K562 (cell line): Measurements from ENCODE around the gene MYL10. TPM values are rescaled to one million over a fixed set of nuclear protein-coding genes. Genes with fewer than 3 reads are reported as not detected.

Experiments used
- ATAC-seq: fragments of 200-7000 bp; cut with Tn5 transposase; 3 replicates; pipeline ENCODE4 v1.9.1; 2020; ENCODE audit warnings: moderate library complexity
- BruUV-seq: library from RNA; stranded (reverse); fragments of 400-500 nt; replicated peaks from 2 replicates; lab custom pipeline; 2021; lab: Mats Ljungman, UMichigan
- CTCF ChIA-PET: fragments of 300-600 bp; formaldehyde crosslinking; extraction: SDS; loops from one replicate; lab custom pipeline; 2021; ENCODE audit warnings: low intra/inter-chr PET ratio; lab: Yijun Ruan, JAX
- POLR2A ChIA-PET: fragments of 300-600, 350-650 bp; sonication (Branson Sonifier 250); formaldehyde crosslinking; extraction: SDS; loops from one replicate; lab custom pipeline; 2021; ENCODE audit warnings: antibody characterized with exemption, inconsistent platforms; lab: Yijun Ruan, JAX
- DNase-seq, 4 experiments: peaks; one replicate each; pipeline versions ENCODE4 v3.0.0 to v3.0.0-alpha.2; 2011 to 2018; ENCODE audit warnings: low spot score in 3 of 4, mixed read lengths in 3 of 4; ENCODE audit errors: extremely low read depth in 1 of 4
- FAIRE-seq: peaks from 2 replicates; lab custom pipeline; 2011; peaks lifted over from hg19 to GRCh38; lab: Jason Lieb, UNC
- H2AFZ ChIP-seq: 2 replicates; pipeline ENCODE4 v1.6.0; 2011; ENCODE audit warnings: low read depth, low read length, control low read depth, inconsistent platforms
- H3K27ac ChIP-seq: fragments of 200-600 bp; 3 replicates; pipeline ENCODE4 v1.8.0; 2011; ENCODE audit warnings: low read depth, mild to moderate bottlenecking, control low read depth, inconsistent platforms, low read length, moderate library complexity, mixed read lengths; ENCODE audit errors: extremely low read depth
- H3K27me3 ChIP-seq, 2 experiments: fragments of 300-600 bp in 1 of 2; 2 replicates in 1 of 2; 3 replicates in 1 of 2; pipeline versions ENCODE4 v1.6.0 to v1.8.0; 2011; ENCODE audit warnings: inconsistent platforms in 2 of 2, low read length in 2 of 2, mild to moderate bottlenecking in 1 of 2, mixed read lengths in 1 of 2, moderate library complexity in 1 of 2; ENCODE audit not compliant: control insufficient read depth in 2 of 2, insufficient read depth in 2 of 2
- H3K36me3 ChIP-seq: fragments of 300-600 bp; 3 replicates; pipeline ENCODE4 v1.8.0; 2011; ENCODE audit warnings: mild to moderate bottlenecking, low read length, inconsistent platforms; ENCODE audit not compliant: control insufficient read depth, insufficient read depth
- H3K4me1 ChIP-seq, 2 experiments: fragments of 200-600 bp in 1 of 2; replicated peaks in 1 of 2; 2 replicates in 1 of 2; 3 replicates in 1 of 2; pipeline versions ENCODE4 v1.5.1 to v1.8.0; 2011; ENCODE audit warnings: inconsistent platforms in 2 of 2, low read length in 2 of 2, mild to moderate bottlenecking in 1 of 2, mixed read lengths in 1 of 2, moderate library complexity in 1 of 2; ENCODE audit not compliant: control insufficient read depth in 2 of 2, insufficient read depth in 2 of 2
- H3K4me2 ChIP-seq: 2 replicates; pipeline ENCODE4 v1.6.1; 2011; ENCODE audit warnings: low read length, control low read depth, inconsistent platforms, mixed read lengths; ENCODE audit not compliant: insufficient read depth
- H3K4me3 ChIP-seq: fragments of 200-600 bp; sonication (generic), shearing (Covaris generic); 2 replicates; pipeline ENCODE4 v1.5.1; 2016; ENCODE audit warnings: control low read depth, inconsistent platforms
- H3K79me2 ChIP-seq: fragments of 200-600 bp; 3 replicates; pipeline ENCODE4 v1.8.0; 2011; ENCODE audit warnings: low read length, inconsistent platforms; ENCODE audit not compliant: control insufficient read depth, insufficient read depth
- H3K9ac ChIP-seq, 2 experiments: 2 replicates each; pipeline versions ENCODE4 v1.6.0 to v1.6.1; 2011; ENCODE audit warnings: low read depth in 2 of 2, low read length in 2 of 2, control low read depth in 1 of 2, inconsistent platforms in 1 of 2, mild to moderate bottlenecking in 1 of 2, mixed read lengths in 1 of 2; ENCODE audit not compliant: insufficient read depth in 1 of 2
- H3K9me1 ChIP-seq: one replicate; pipeline ENCODE4 v1.6.0; 2011; ENCODE audit warnings: inconsistent platforms, mild to moderate bottlenecking, low read length, moderate library complexity; ENCODE audit not compliant: control insufficient read depth, insufficient read depth
- H3K9me3 ChIP-seq: replicated peaks from 2 replicates; pipeline ENCODE4 v1.5.1; 2011; ENCODE audit warnings: low read depth, low read length, inconsistent platforms; ENCODE audit not compliant: control insufficient read depth, insufficient read depth
- H4K20me1 ChIP-seq: replicated peaks from 2 replicates; pipeline ENCODE4 v1.6.1; 2011; ENCODE audit warnings: low read length, inconsistent platforms, mixed read lengths; ENCODE audit not compliant: control insufficient read depth, insufficient read depth
- ARID1B ChIP-seq: fragments of 450-650 bp; IDR thresholded peaks from 2 replicates; pipeline ENCODE4 v1.6.1; 2016; ENCODE audit warnings: antibody characterized with exemption, mild to moderate bottlenecking, inconsistent platforms
- BHLHE40 ChIP-seq: IDR thresholded peaks from 2 replicates; pipeline ENCODE4 v1.6.1; 2011; ENCODE audit warnings: low read length, improper control_type of control experiment
- EGR1 ChIP-seq: fragments of 450-650 bp; conservative IDR thresholded peaks from 2 replicates; pipeline ENCODE4 v1.6.1; 2017; ENCODE audit warnings: mild to moderate bottlenecking
- HDAC1 ChIP-seq, 2 experiments: fragments of 450-650 bp; IDR thresholded peaks; 2 replicates each; pipeline ENCODE4 v1.6.1; 2016 to 2017; ENCODE audit warnings: inconsistent platforms in 1 of 2, mild to moderate bottlenecking in 1 of 2, moderate library complexity in 1 of 2
- HMG20B ChIP-seq: fragments of 250-450 bp; sonication (Bioruptor Pico); IDR thresholded peaks from 2 replicates; pipeline ENCODE4 v1.5.0; 2021; ENCODE audit warnings: mild to moderate bottlenecking
- HMGXB4 ChIP-seq: sonication (generic); formaldehyde crosslinking; IDR thresholded peaks from 2 replicates; pipeline ENCODE4 v1.8.1; 2023; ENCODE audit warnings: mild to moderate bottlenecking, missing genetic modification reagents
- MEF2A ChIP-seq: IDR thresholded peaks from 2 replicates; pipeline ENCODE4 v1.6.1; 2011; ENCODE audit warnings: low read depth, mild to moderate bottlenecking, low read length, moderate library complexity; ENCODE audit not compliant: control insufficient read depth
- MIER1 ChIP-seq: fragments of 450-650 bp; IDR thresholded peaks from 2 replicates; pipeline ENCODE4 v1.6.1; 2016; ENCODE audit warnings: antibody characterized with exemption, mild to moderate bottlenecking, low read depth
- SNRNP70 ChIP-seq: fragments of 200-400 bp; formaldehyde crosslinking; optimal IDR thresholded peaks from 2 replicates; pipeline ENCODE3; 2017; ENCODE audit warnings: low read depth, low read length
- TCF7L2 ChIP-seq: fragments of 150-350 bp; IDR thresholded peaks from 2 replicates; pipeline ENCODE4 v1.6.1; 2016; ENCODE audit warnings: low read depth, mild to moderate bottlenecking, low read length, moderate library complexity
- VEZF1 ChIP-seq: fragments of 200-800 bp; sonication (Bioruptor generic); IDR thresholded peaks from 2 replicates; pipeline ENCODE4 v1.6.1; 2017; ENCODE audit warnings: missing genetic modification characterization, missing compliant biosample characterization
- ZBTB26 ChIP-seq: fragments of 450-650 bp; formaldehyde crosslinking; IDR thresholded peaks from 2 replicates; pipeline ENCODE4 v1.4.0; 2022; ENCODE audit warnings: missing genetic modification characterization
- ZKSCAN3 ChIP-seq: fragments of 250-450 bp; sonication (Bioruptor Pico); IDR thresholded peaks from 2 replicates; pipeline ENCODE4 v1.4.0; 2020
- ZNF212 ChIP-seq: fragments of 450-650 bp; formaldehyde crosslinking; IDR thresholded peaks from 2 replicates; pipeline ENCODE4 v1.4.0; 2020; ENCODE audit warnings: mild to moderate bottlenecking
- WGBS: fragments of 100-300 bp; shearing (Covaris generic); methylation state at CpG from one replicate; pipeline ENCODE4 v1.1.6; 2016; ENCODE audit warnings: low coverage, mixed read lengths; ENCODE audit not compliant: insufficient coverage; ENCODE audit errors: missing lambda C conversion rate; 5-methylcytosine and 5-hydroxymethylcytosine counted together
- in situ Hi-C: fragments of 300-500 bp; cut with MboI; formaldehyde crosslinking; loops from 4 replicates; pipeline ENCODE4 v1.15.0; 2018; ENCODE audit warnings: inconsistent platforms, mixed read lengths
- intact Hi-C: fragments of 100-400 bp; cut with micrococcal nuclease; formaldehyde crosslinking; loops from 2 replicates; pipeline ENCODE4 v1.14.2; 2022
- polyA plus RNA-seq, 8 experiments: library from polyadenylated mRNA; depleted of rRNA in 4 of 8; stranded (reverse) in 5 of 8; unstranded in 3 of 8; fragments of >200 nt; fragmentation: Nextera tagmentation in 2 of 8; fragmentation: Illumina TruSeq in 1 of 8; extraction: Ambion mirVana in 2 of 8; extraction: Trizol in 1 of 8; gene quantifications; 2 replicates each; pipeline versions ENCODE4 v1.2.1 to v1.2.3, GENCODE V29; 2011 to 2014; ENCODE audit warnings: inconsistent platforms in 1 of 8, missing spikeins in 1 of 8
- total RNA-seq, 7 experiments: library from RNA; depleted of rRNA in 6 of 7; stranded (reverse); fragments of >200 nt in 6 of 7; fragmentation: Illumina TruSeq in 2 of 7; extraction: Trizol in 2 of 7; gene quantifications; 2 replicates each; pipeline versions ENCODE4 v1.2.1 to v1.2.3, GENCODE V29; 2011 to 2021; ENCODE audit warnings: low replicate concordance in 1 of 7
- TF ChIP-seq, protein P1 (sequence below), 2 experiments: fragments of 450-650 bp; IDR thresholded peaks; 2 replicates each; pipeline ENCODE4 v1.6.1; 2016

The MYL10 gene
- total and polyA plus RNA-seq, 9 of the 15 experiments (the other 6 are each of a cell fraction or from before 2014, with no cell fraction given) = not detected

- in situ Hi-C loops = no loop called here
- DNase-seq (no peak), FAIRE-seq (no peak), ATAC-seq (no peak)
- Histone ChIP-seq H3K9ac (no peak overlapping the region; a peak in 1 of 4 replicates), H4K20me1 (peaks cover 22% of the 10 kb centered on the region), H3K27me3 (peaks cover 49 to 63% of the 10 kb centered on the region in 2 experiments), H3K9me3 (no peaks in the 10 kb centered on the region), H3K4me2 (no peak overlapping the region), H3K4me3 (no peak overlapping the region), H3K79me2 (no peaks in the 10 kb centered on the region), H2AFZ (no peak overlapping the region), H3K36me3 (no peaks in the 10 kb centered on the region), H3K9me1 (no peaks in the 10 kb centered on the region), H3K4me1 (peaks cover 0 to 13% of the 10 kb centered on the region in 2 experiments; a peak in 1 of 5 replicates), H3K27ac (no peak overlapping the region)
- 1% methylated on average over 12 of the region's 13 CpGs for WGBS
- POLR2A ChIA-PET = no interaction called here
- BruUV-seq = no TSS peak
- intact Hi-C loops = no loop called here
- CTCF ChIA-PET = no interaction called here
- TF ChIP-seq HDAC1 (IDR thresholded peaks at IDR 0.05) = no peak
- TF ChIP-seq ZNF212 (CRISPR knock-in tag) = no peak
- no peak for TF ChIP-seq EGR1
- TF ChIP-seq TCF7L2 = no peak
- TF ChIP-seq VEZF1 (CRISPR knock-in tag) = no peak
- TF ChIP-seq SNRNP70 = no peak
- TF ChIP-seq ZKSCAN3 (CRISPR knock-in tag) = no peak
- no peak for TF ChIP-seq MIER1
- TF ChIP-seq, protein P1, sequence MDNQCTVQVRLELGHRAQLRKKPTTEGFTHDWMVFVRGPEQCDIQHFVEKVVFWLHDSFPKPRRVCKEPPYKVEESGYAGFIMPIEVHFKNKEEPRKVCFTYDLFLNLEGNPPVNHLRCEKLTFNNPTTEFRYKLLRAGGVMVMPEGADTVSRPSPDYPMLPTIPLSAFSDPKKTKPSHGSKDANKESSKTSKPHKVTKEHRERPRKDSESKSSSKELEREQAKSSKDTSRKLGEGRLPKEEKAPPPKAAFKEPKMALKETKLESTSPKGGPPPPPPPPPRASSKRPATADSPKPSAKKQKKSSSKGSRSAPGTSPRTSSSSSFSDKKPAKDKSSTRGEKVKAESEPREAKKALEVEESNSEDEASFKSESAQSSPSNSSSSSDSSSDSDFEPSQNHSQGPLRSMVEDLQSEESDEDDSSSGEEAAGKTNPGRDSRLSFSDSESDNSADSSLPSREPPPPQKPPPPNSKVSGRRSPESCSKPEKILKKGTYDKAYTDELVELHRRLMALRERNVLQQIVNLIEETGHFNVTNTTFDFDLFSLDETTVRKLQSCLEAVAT (IDR thresholded peaks at IDR 0.05) = no peak
- TF ChIP-seq MEF2A = no peak
- TF ChIP-seq HMG20B = no peak
- TF ChIP-seq ZBTB26 (CRISPR knock-in tag) = no peak
- TF ChIP-seq BHLHE40 = no peak
- no peak for TF ChIP-seq HMGXB4 (CRISPR knock-in tag)
- TF ChIP-seq ARID1B = no peak
Observed at GRCh38 chr7:101614098-101614938, 14.8 kb downstream of the MYL10 start.
